ENCODE results near the gene ARAP2. TPM values are rescaled to one million over a fixed set of nuclear protein-coding genes. Genes with fewer than 3 reads are reported as not detected.

Gene ARAP2
- total RNA-seq, 1 experiment from 2014 or later, result 30.0 TPM

- Mint-ChIP-seq H3K27me3 (ENCODE audit: unreplicated experiment) (no peaks in the 10 kb centered on the region), H3K27ac (ENCODE audit: unreplicated experiment) (no peak overlapping the region), H3K9me3 (ENCODE audit: low read depth, unreplicated experiment) (no peaks in the 10 kb centered on the region), H3K4me3 (ENCODE audit: low read depth, unreplicated experiment) (no peak overlapping the region), H3K4me1 (ENCODE audit: low read depth, unreplicated experiment) (no peaks in the 10 kb centered on the region), H3K36me3 (ENCODE audit: insufficient read depth, unreplicated experiment) (no peaks in the 10 kb centered on the region)
- TF ChIP-seq CTCF (IDR thresholded peaks at IDR 0.05; ENCODE audit: unreplicated experiment), result no peak
- CTCF ChIA-PET, result no interaction called here
- intact Hi-C loops (cut with micrococcal nuclease; ENCODE audit: unreplicated experiment), result no loop called here
- no peak for DNase-seq
- no TSS peak for BruUV-seq (replicated peaks)
Measured at GRCh38 chr4:36168127-36168878, 76.0 kb downstream of the ARAP2 start.

GRCh38 chr4:36165631-36166005, 78.7 kb downstream of the ARAP2 start:
- no peak for TF ChIP-seq CTCF (IDR thresholded peaks at IDR 0.05; ENCODE audit: unreplicated experiment)
- no peaks in the 10 kb centered on the region for H3K27me3 Mint-ChIP-seq (ENCODE audit: unreplicated experiment)
- no peak overlapping the region for H3K4me3 Mint-ChIP-seq (ENCODE audit: low read depth, unreplicated experiment)
- no peak for DNase-seq
- H3K27ac Mint-ChIP-seq (ENCODE audit: unreplicated experiment), result no peak overlapping the region
- H3K4me1 Mint-ChIP-seq (ENCODE audit: low read depth, unreplicated experiment), result no peaks in the 10 kb centered on the region
- BruUV-seq (replicated peaks), result no TSS peak
- no peaks in the 10 kb centered on the region for H3K36me3 Mint-ChIP-seq (ENCODE audit: insufficient read depth, unreplicated experiment)
- H3K9me3 Mint-ChIP-seq (ENCODE audit: low read depth, unreplicated experiment), result no peaks in the 10 kb centered on the region
- intact Hi-C loops (cut with micrococcal nuclease; ENCODE audit: unreplicated experiment), result no loop called here
- CTCF ChIA-PET, result no interaction called here

- TF ChIP-seq CTCF (IDR thresholded peaks at IDR 0.05; ENCODE audit: unreplicated experiment), result no peak
- no TSS peak for BruUV-seq (replicated peaks)
- no peak for DNase-seq
- H3K27me3 Mint-ChIP-seq (ENCODE audit: unreplicated experiment), result no peaks in the 10 kb centered on the region
- no peak overlapping the region for H3K4me3 Mint-ChIP-seq (ENCODE audit: low read depth, unreplicated experiment)
- CTCF ChIA-PET, result no interaction called here
- no peaks in the 10 kb centered on the region for H3K4me1 Mint-ChIP-seq (ENCODE audit: low read depth, unreplicated experiment)
- H3K27ac Mint-ChIP-seq (ENCODE audit: unreplicated experiment), result no peak overlapping the region
- no peaks in the 10 kb centered on the region for H3K9me3 Mint-ChIP-seq (ENCODE audit: low read depth, unreplicated experiment)
- H3K36me3 Mint-ChIP-seq (ENCODE audit: insufficient read depth, unreplicated experiment), result no peaks in the 10 kb centered on the region
- intact Hi-C loops (cut with micrococcal nuclease; ENCODE audit: unreplicated experiment), result no loop called here
Measured at GRCh38 chr4:36164900-36165630, 79.2 kb downstream of the ARAP2 start.

GRCh38 chr4:36163198-36163597, 81.1 kb downstream of the ARAP2 start:
- BruUV-seq (replicated peaks), result no TSS peak
- intact Hi-C loops (cut with micrococcal nuclease; ENCODE audit: unreplicated experiment), result no loop called here
- no peak overlapping the region for H3K27ac Mint-ChIP-seq (ENCODE audit: unreplicated experiment)

More at GRCh38 chr4:36163198-36163597, 81.1 kb downstream of the ARAP2 start:
- no peak overlapping the region for H3K4me3 Mint-ChIP-seq (ENCODE audit: low read depth, unreplicated experiment)
- no peaks in the 10 kb centered on the region for H3K9me3 Mint-ChIP-seq (ENCODE audit: low read depth, unreplicated experiment)
- CTCF ChIA-PET, result no interaction called here
- DNase-seq, result no peak
- no peaks in the 10 kb centered on the region for H3K4me1 Mint-ChIP-seq (ENCODE audit: low read depth, unreplicated experiment)
- no peak for TF ChIP-seq CTCF (IDR thresholded peaks at IDR 0.05; ENCODE audit: unreplicated experiment)
- H3K36me3 Mint-ChIP-seq (ENCODE audit: insufficient read depth, unreplicated experiment), result no peaks in the 10 kb centered on the region
- no peaks in the 10 kb centered on the region for H3K27me3 Mint-ChIP-seq (ENCODE audit: unreplicated experiment)
